ENCODE data around the gene B4GAT1. TPM values are rescaled to one million over a fixed set of nuclear protein-coding genes. Genes with fewer than 3 reads are reported as not detected.
"Not testable (repeated sequence)": the region's sequence is repeated elsewhere in the genome, so short reads cannot be mapped to it uniquely, and the experiment has no call there.

B4GAT1 gene
- total RNA-seq, 1 donor from 2014 or later, result 20.4 TPM

GRCh38 chr11:66311470-66311964 lies 35.9 kb downstream of the B4GAT1 start:
- Histone ChIP-seq H3K36me3 (ENCODE audit: control insufficient read depth, insufficient read depth, low read length) (no peaks in the 10 kb centered on the region), H3K4me3 (ENCODE audit: low read depth, low read length) (peak overlapping the region; percentile 61), H3K27me3 (ENCODE audit: control insufficient read depth, insufficient read depth, low read length) (peaks cover 2% of the 10 kb centered on the region)
- no peak for DNase-seq (ENCODE audit: low read depth)
- no peak for TF ChIP-seq CTCF (IDR thresholded peaks at IDR 0.05; ENCODE audit: insufficient read depth, low read length, poor library complexity, severe bottlenecking)

- H3K4me3 ChIP-seq (ENCODE audit: low read depth, low read length), result not testable (repeated sequence)
Observed at GRCh38 chr11:66310803-66311440, 36.5 kb downstream of the B4GAT1 start.

GRCh38 chr11:66310324-66310723 lies 37.1 kb downstream of the B4GAT1 start:
- Histone ChIP-seq H3K4me3 (ENCODE audit: low read depth, low read length) (no peak overlapping the region), H3K27me3 (ENCODE audit: control insufficient read depth, insufficient read depth, low read length) (peaks cover 2% of the 10 kb centered on the region), H3K36me3 (ENCODE audit: control insufficient read depth, insufficient read depth, low read length) (no peaks in the 10 kb centered on the region)
- no peak for DNase-seq (ENCODE audit: low read depth)
- TF ChIP-seq CTCF (IDR thresholded peaks at IDR 0.05; ENCODE audit: insufficient read depth, low read length, poor library complexity, severe bottlenecking), result no peak

More at GRCh38 chr11:66310803-66311440, 36.5 kb downstream of the B4GAT1 start:
- not testable (repeated sequence) for H3K36me3 ChIP-seq (ENCODE audit: control insufficient read depth, insufficient read depth, low read length); H3K27me3 ChIP-seq (ENCODE audit: control insufficient read depth, insufficient read depth, low read length); DNase-seq (ENCODE audit: low read depth)

- H3K4me3 ChIP-seq (ENCODE audit: low read depth, low read length), result no peak overlapping the region
- no peak for DNase-seq (ENCODE audit: low read depth)
Observed at GRCh38 chr11:66309475-66309874, 38.0 kb downstream of the B4GAT1 start.

GRCh38 chr11:66302656-66303055 lies 44.8 kb downstream of the B4GAT1 start:
- no peak for TF ChIP-seq CTCF (IDR thresholded peaks at IDR 0.05; ENCODE audit: insufficient read depth, low read length, poor library complexity, severe bottlenecking)
- H3K4me3 ChIP-seq (ENCODE audit: low read depth, low read length), result no peak overlapping the region
- H3K27me3 ChIP-seq (ENCODE audit: control insufficient read depth, insufficient read depth, low read length), result no peaks in the 10 kb centered on the region
- DNase-seq (ENCODE audit: low read depth), result no peak
- no peaks in the 10 kb centered on the region for H3K36me3 ChIP-seq (ENCODE audit: control insufficient read depth, insufficient read depth, low read length)

More at GRCh38 chr11:66309475-66309874, 38.0 kb downstream of the B4GAT1 start:
- Histone ChIP-seq H3K27me3 (ENCODE audit: control insufficient read depth, insufficient read depth, low read length) (no peaks in the 10 kb centered on the region), H3K36me3 (ENCODE audit: control insufficient read depth, insufficient read depth, low read length) (no peaks in the 10 kb centered on the region)
- no peak for TF ChIP-seq CTCF (IDR thresholded peaks at IDR 0.05; ENCODE audit: insufficient read depth, low read length, poor library complexity, severe bottlenecking)

GRCh38 chr11:66299186-66299585 lies 48.2 kb downstream of the B4GAT1 start:
- TF ChIP-seq CTCF (IDR thresholded peaks at IDR 0.05; ENCODE audit: insufficient read depth, low read length, poor library complexity, severe bottlenecking), result no peak
- H3K27me3 ChIP-seq (ENCODE audit: control insufficient read depth, insufficient read depth, low read length), result peaks cover 8% of the 10 kb centered on the region
- no peak overlapping the region for H3K4me3 ChIP-seq (ENCODE audit: low read depth, low read length)
- H3K36me3 ChIP-seq (ENCODE audit: control insufficient read depth, insufficient read depth, low read length), result no peaks in the 10 kb centered on the region
- DNase-seq (ENCODE audit: low read depth), result no peak
